HepG2 (cell line): ENCODE measurements around the gene OSBPL10. TPM values are rescaled to one million over a fixed set of nuclear protein-coding genes. Genes with fewer than 3 reads are reported as not detected.

Source experiments
- ATAC-seq: fragments of 200-7000 bp; cut with Tn5 transposase; 3 replicates; pipeline ENCODE4 v1.9.1; 2020; ENCODE audit warnings: mild to moderate bottlenecking, moderate library complexity
- BruUV-seq: library from RNA; stranded (reverse); fragments of 400-500 nt; replicated peaks from 2 replicates; lab custom pipeline; 2021; lab: Mats Ljungman, UMichigan
- CTCF ChIA-PET: fragments of 300-600 bp; formaldehyde crosslinking; extraction: SDS; loops from one replicate; lab custom pipeline; 2021; ENCODE audit warnings: low total read pairs, inconsistent platforms, low intra/inter-chr PET ratio; lab: Yijun Ruan, JAX
- POLR2A ChIA-PET: fragments of 350-600 bp; sonication (Branson Sonifier 250); formaldehyde crosslinking; loops from one replicate; lab custom pipeline; 2020; ENCODE audit warnings: antibody characterized with exemption, inconsistent platforms; lab: Yijun Ruan, JAX
- DNase-seq: peaks from one replicate; pipeline ENCODE4 v3.0.0-alpha.2; 2015; ENCODE audit warnings: low spot score
- FAIRE-seq: peaks from 3 replicates; lab custom pipeline; 2011; peaks lifted over from hg19 to GRCh38; lab: Jason Lieb, UNC
- H2AFZ ChIP-seq: one replicate; pipeline ENCODE4 v1.6.1; 2011; ENCODE audit warnings: low read length, inconsistent platforms
- H3K27ac ChIP-seq: fragments of 300-600 bp; 3 replicates; pipeline ENCODE4 v1.8.0; 2011; ENCODE audit warnings: mixed run types, mild to moderate bottlenecking, mixed read lengths, low read length, inconsistent platforms; ENCODE audit not compliant: insufficient read depth; ENCODE audit errors: extremely low read length
- H3K27me3 ChIP-seq, 2 experiments: fragments of 200-600 bp in 1 of 2; 2 replicates in 1 of 2; 3 replicates in 1 of 2; pipeline versions ENCODE4 v1.6.0 to v1.8.0; 2011; ENCODE audit warnings: low read length in 2 of 2, mild to moderate bottlenecking in 2 of 2, moderate library complexity in 2 of 2, inconsistent platforms in 1 of 2; ENCODE audit not compliant: insufficient read depth in 2 of 2, control insufficient read depth in 1 of 2
- H3K36me3 ChIP-seq, 2 experiments: fragments of 200-600 bp in 1 of 2; replicated peaks in 1 of 2; 2 replicates in 1 of 2; 3 replicates in 1 of 2; pipeline versions ENCODE4 v1.5.1 to v1.8.0; 2011; ENCODE audit warnings: low read length in 2 of 2, inconsistent platforms in 1 of 2; ENCODE audit not compliant: insufficient read depth in 2 of 2, control insufficient read depth in 1 of 2
- H3K4me1 ChIP-seq: 2 replicates; pipeline ENCODE4 v1.5.1; 2012; ENCODE audit warnings: low read length, inconsistent platforms; ENCODE audit not compliant: insufficient read depth
- H3K4me2 ChIP-seq: 2 replicates; pipeline ENCODE4 v1.6.0; 2011; ENCODE audit warnings: low read depth, low read length, inconsistent platforms
- H3K4me3 ChIP-seq, 3 experiments: fragments of 200-600 bp in 1 of 3; sonication (generic), shearing (Covaris generic) in 1 of 3; replicated peaks in 1 of 3; 2 replicates each; pipeline ENCODE4 v1.5.1; 2011 to 2016; ENCODE audit warnings: low read length in 3 of 3, inconsistent platforms in 2 of 3, low read depth in 2 of 3, mild to moderate bottlenecking in 2 of 3, control low read depth in 1 of 3, mixed read lengths in 1 of 3; ENCODE audit not compliant: insufficient read depth in 1 of 3
- H3K79me2 ChIP-seq: one replicate; pipeline ENCODE4 v1.6.1; 2011; ENCODE audit warnings: low read length, inconsistent platforms; ENCODE audit not compliant: insufficient read depth
- H3K9ac ChIP-seq: 2 replicates; pipeline ENCODE4 v1.6.0; 2011; ENCODE audit warnings: mild to moderate bottlenecking, low read depth, low read length, inconsistent platforms; ENCODE audit not compliant: insufficient read depth
- H3K9me3 ChIP-seq: 2 replicates; pipeline ENCODE4 v1.5.1; 2012; ENCODE audit warnings: mild to moderate bottlenecking, low read length
- H4K20me1 ChIP-seq: 2 replicates; pipeline ENCODE4 v1.6.0; 2011; ENCODE audit warnings: inconsistent platforms, mild to moderate bottlenecking, low read length, moderate library complexity; ENCODE audit not compliant: insufficient read depth
- BCL6 ChIP-seq: IDR thresholded peaks from 2 replicates; pipeline ENCODE4 v1.6.1; 2016; ENCODE audit warnings: missing genetic modification reagents, missing compliant biosample characterization
- ETV6 ChIP-seq: sonication (generic); formaldehyde crosslinking; conservative IDR thresholded peaks from 2 replicates; pipeline ENCODE4 v1.4.0; 2020; ENCODE audit warnings: missing genetic modification reagents
- FLYWCH1 ChIP-seq: sonication (generic); formaldehyde crosslinking; IDR thresholded peaks from 2 replicates; pipeline ENCODE4 v1.8.1; 2023; ENCODE audit warnings: mild to moderate bottlenecking, missing genetic modification reagents
- HMG20A ChIP-seq: IDR thresholded peaks from 2 replicates; pipeline ENCODE4 v1.6.1; 2016; ENCODE audit warnings: borderline replicate concordance
- KLF12 ChIP-seq: sonication (generic); formaldehyde crosslinking; IDR thresholded peaks from 2 replicates; pipeline ENCODE4 v1.4.0; 2020; ENCODE audit warnings: missing genetic modification reagents, borderline replicate concordance
- NFYC ChIP-seq: IDR thresholded peaks from 2 replicates; pipeline ENCODE4 v1.6.1; 2016; ENCODE audit warnings: missing genetic modification reagents, missing compliant biosample characterization
- PHB2 ChIP-seq: fragments of 450-650 bp; IDR thresholded peaks from 2 replicates; pipeline ENCODE4 v1.6.1; 2018; ENCODE audit not compliant: partially characterized antibody
- RAD21 ChIP-seq: fragments of 450-650 bp; formaldehyde crosslinking; IDR thresholded peaks from 2 replicates; pipeline ENCODE4 v1.5.0; 2020; ENCODE audit warnings: mild to moderate bottlenecking
- TFDP2 ChIP-seq: sonication (generic); formaldehyde crosslinking; IDR thresholded peaks from 2 replicates; pipeline ENCODE4 v1.4.0; 2020; ENCODE audit warnings: missing genetic modification reagents
- TIGD3 ChIP-seq: sonication (generic); formaldehyde crosslinking; IDR thresholded peaks from 2 replicates; pipeline ENCODE4 v1.5.1; 2020; ENCODE audit warnings: mild to moderate bottlenecking, missing genetic modification reagents, borderline replicate concordance
- ZBED4 ChIP-seq: sonication (generic); formaldehyde crosslinking; IDR thresholded peaks from 2 replicates; pipeline ENCODE4 v1.4.0; 2020; ENCODE audit warnings: missing genetic modification reagents, borderline replicate concordance
- ZNF160 ChIP-seq: sonication (generic); formaldehyde crosslinking; IDR thresholded peaks from 2 replicates; pipeline ENCODE4 v1.8.0; 2022; ENCODE audit warnings: mild to moderate bottlenecking, inconsistent platforms, missing genetic modification reagents
- ZNF274 ChIP-seq: sonication (generic); formaldehyde crosslinking; IDR thresholded peaks from 2 replicates; pipeline ENCODE4 v1.5.1; 2020; ENCODE audit warnings: mild to moderate bottlenecking, missing genetic modification reagents
- ZZZ3 ChIP-seq: sonication (generic); formaldehyde crosslinking; IDR thresholded peaks from 2 replicates; pipeline ENCODE4 v1.4.0; 2020; ENCODE audit warnings: missing genetic modification reagents, mild to moderate bottlenecking, borderline replicate concordance
- WGBS: methylation state at CpG from one replicate; pipeline ENCODE4 v1.1.6; 2017; ENCODE audit warnings: low lambda C conversion rate; 5-methylcytosine and 5-hydroxymethylcytosine counted together
- in situ Hi-C: cut with HindIII; loops from 2 replicates; pipeline ENCODE4 v1.10.0; 2017; ENCODE audit warnings: low pct_unique_long_range_greater_than_20kb; ENCODE audit not compliant: extremely low pct_ligation_motif_present
- intact Hi-C: fragments of 100-400 bp; cut with micrococcal nuclease; formaldehyde crosslinking; loops from one replicate; pipeline ENCODE4 v1.10.0; 2022; ENCODE audit not compliant: unreplicated experiment
- polyA plus RNA-seq, 8 experiments: library from polyadenylated mRNA; depleted of rRNA in 3 of 8; stranded (reverse) in 7 of 8; unstranded in 1 of 8; fragments of >200 nt; fragmentation: Illumina TruSeq in 4 of 8; extraction: Trizol in 4 of 8; gene quantifications; 2 replicates each; pipeline versions ENCODE4 v1.2.1 to v1.2.3, GENCODE V29; 2011 to 2016; ENCODE audit warnings: low read depth in 4 of 8, missing spikeins in 1 of 8, mixed read lengths in 1 of 8; ENCODE audit not compliant: insufficient read depth in 1 of 8
- total RNA-seq, 5 experiments: library from RNA; depleted of rRNA; stranded (reverse); fragments of >200 nt; fragmentation: Illumina TruSeq; extraction: Trizol; gene quantifications; 2 replicates each; pipeline ENCODE4 v1.2.3, GENCODE V29; 2016; ENCODE audit warnings: low read depth in 1 of 5

The OSBPL10 gene
- total and polyA plus RNA-seq, 2 of the 13 experiments (the other 11 are each of a cell fraction or from before 2014, with no cell fraction given), result 10.3 to 28.6 TPM

GRCh38 chr3:31676556-31676955 lies 304.5 kb downstream of the OSBPL10 start:
- FAIRE-seq, result no peak
- intact Hi-C loops, result no loop called here
- in situ Hi-C loops, result no loop called here
- H3K27me3 ChIP-seq, result no peaks in the 10 kb centered on the region
- TF ChIP-seq ZNF274 (CRISPR knock-in tag) (no peak), KLF12 (no peak), NFYC (CRISPR knock-in tag) (no peak)
- TF ChIP-seq, all 625 proteins: peak for 0
- H2AFZ ChIP-seq, result no peak overlapping the region
- H4K20me1 ChIP-seq, result no peaks in the 10 kb centered on the region
- H3K27ac ChIP-seq, result no peak overlapping the region
- ChIA-PET POLR2A (no interaction called here), CTCF (no interaction called here)
- H3K9ac ChIP-seq, result no peak overlapping the region
- DNase-seq (no peak), ATAC-seq (no peak)
- no TSS peak for BruUV-seq
- H3K36me3 ChIP-seq, result peaks cover 0 to 4% of the 10 kb centered on the region in 2 experiments; a peak in 2 of 5 replicates
- WGBS, result 98% methylated on average over 8 of the region's 8 CpGs
- peaks cover 18% of the 10 kb centered on the region for H3K4me1 ChIP-seq
- no peak overlapping the region for H3K4me3 ChIP-seq
- H3K4me2 ChIP-seq, result no peak overlapping the region
- no peaks in the 10 kb centered on the region for H3K9me3 ChIP-seq
- H3K79me2 ChIP-seq, result no peaks in the 10 kb centered on the region

GRCh38 chr3:31673950-31674349 lies 307.1 kb downstream of the OSBPL10 start:
- CTCF ChIA-PET, result no interaction called here
- intact Hi-C loops (no loop called here), in situ Hi-C loops (no loop called here)
- FAIRE-seq (no peak), DNase-seq (no peak), ATAC-seq (no peak)
- BruUV-seq, result no TSS peak
- H3K9me3 ChIP-seq, result no peaks in the 10 kb centered on the region
- H3K27ac ChIP-seq, result no peak overlapping the region
- H3K9ac ChIP-seq, result no peak overlapping the region
- no peaks in the 10 kb centered on the region for H3K27me3 ChIP-seq
- no peaks in the 10 kb centered on the region for H3K4me1 ChIP-seq
- H3K4me2 ChIP-seq, result no peak overlapping the region
- no peaks in the 10 kb centered on the region for H4K20me1 ChIP-seq
- POLR2A ChIA-PET, result no interaction called here
- no peak overlapping the region for H3K4me3 ChIP-seq
- no peaks in the 10 kb centered on the region for H3K79me2 ChIP-seq
- peaks cover 4 to 6% of the 10 kb centered on the region in 2 experiments; a peak in 3 of 5 replicates for H3K36me3 ChIP-seq
- no peak overlapping the region for H2AFZ ChIP-seq
- WGBS, result 100% methylated on average over 1 of the region's 1 CpG
- TF ChIP-seq TIGD3 (CRISPR knock-in tag) (no peak), ZBED4 (CRISPR knock-in tag) (no peak), ZZZ3 (no peak), HMG20A (CRISPR knock-in tag) (no peak), ZNF160 (CRISPR knock-in tag) (no peak), TFDP2 (CRISPR knock-in tag) (no peak), BCL6 (CRISPR knock-in tag) (no peak), RAD21 (CRISPR knock-in tag) (no peak), PHB2 (no peak), FLYWCH1 (no peak), ETV6 (CRISPR knock-in tag) (no peak)
